ACC112 (cell line): Measurements from ENCODE around the gene USP9X.
"Not testable (repeated sequence)": the region's sequence is repeated elsewhere in the genome, so short reads cannot be mapped to it uniquely, and the experiment has no call there.

ENCODE experiments used
- H2AFZ ChIP-seq: fragments of 200-600 bp; sonication (generic); one replicate; pipeline ENCODE4 v1.6.0; 2017; ENCODE audit warnings: antibody characterized with exemption, low read length; ENCODE audit not compliant: unreplicated experiment
- H3K27ac ChIP-seq: fragments of 200-600 bp; sonication (generic); 2 replicates; pipeline ENCODE4 v1.5.1; 2014; ENCODE audit warnings: low read depth, mild to moderate bottlenecking, antibody characterized with exemption, low read length, moderate library complexity
- H3K27me3 ChIP-seq: fragments of 200-600 bp; sonication (generic); 2 replicates; pipeline ENCODE4 v1.6.1; 2014; ENCODE audit warnings: mild to moderate bottlenecking, antibody characterized with exemption, low read length, moderate library complexity, mixed read lengths; ENCODE audit not compliant: insufficient read depth
- H3K36me3 ChIP-seq: fragments of 200-600 bp; sonication (generic); 2 replicates; pipeline ENCODE4 v1.6.1; 2016; ENCODE audit warnings: mild to moderate bottlenecking, antibody characterized with exemption, low read length, moderate library complexity, mixed read lengths; ENCODE audit not compliant: insufficient read depth
- H3K4me1 ChIP-seq: fragments of 200-600 bp; sonication (generic); one replicate; pipeline ENCODE4 v1.6.1; 2016; ENCODE audit warnings: low read length, mixed read lengths; ENCODE audit not compliant: insufficient read depth, unreplicated experiment, control insufficient read depth
- H3K4me3 ChIP-seq: fragments of 200-600 bp; sonication (generic); 2 replicates; pipeline ENCODE4 v1.5.1; 2014; ENCODE audit warnings: mild to moderate bottlenecking, low read depth, low read length
- H3K79me2 ChIP-seq: fragments of 200-600 bp; sonication (generic); one replicate; pipeline ENCODE4 v1.6.0; 2016; ENCODE audit warnings: low read length; ENCODE audit not compliant: control insufficient read depth, unreplicated experiment, insufficient read depth

Gene USP9X

DNA sequence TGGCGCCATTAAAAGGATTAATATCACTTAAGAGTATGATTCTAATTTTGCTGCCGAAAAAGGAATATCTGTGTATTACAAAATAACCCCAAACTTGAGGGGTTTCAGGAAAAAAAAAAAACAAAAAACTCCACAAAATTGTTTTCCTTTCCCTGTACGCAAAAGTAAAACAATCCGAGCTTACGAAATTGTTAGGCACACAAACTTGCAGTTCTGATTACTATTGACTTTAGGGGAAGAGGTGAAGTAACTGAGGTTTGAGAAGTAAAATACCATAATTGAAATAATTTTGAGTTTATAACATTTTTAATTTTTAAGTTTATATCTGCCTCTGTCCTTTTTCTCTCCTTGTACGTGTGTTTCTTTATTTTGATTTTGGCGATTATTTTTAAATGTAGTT lies 64.8 kb downstream of the USP9X start:
- H3K4me3 ChIP-seq = no peak overlapping the region
- H3K4me1 ChIP-seq = peaks cover 47% of the 10 kb centered on the region
- no peaks in the 10 kb centered on the region for H3K27me3 ChIP-seq
- H3K79me2 ChIP-seq = peaks cover 14% of the 10 kb centered on the region
- peaks cover 27% of the 10 kb centered on the region for H3K36me3 ChIP-seq
- no peak overlapping the region for H2AFZ ChIP-seq
- H3K27ac ChIP-seq = no peak overlapping the region

DNA sequence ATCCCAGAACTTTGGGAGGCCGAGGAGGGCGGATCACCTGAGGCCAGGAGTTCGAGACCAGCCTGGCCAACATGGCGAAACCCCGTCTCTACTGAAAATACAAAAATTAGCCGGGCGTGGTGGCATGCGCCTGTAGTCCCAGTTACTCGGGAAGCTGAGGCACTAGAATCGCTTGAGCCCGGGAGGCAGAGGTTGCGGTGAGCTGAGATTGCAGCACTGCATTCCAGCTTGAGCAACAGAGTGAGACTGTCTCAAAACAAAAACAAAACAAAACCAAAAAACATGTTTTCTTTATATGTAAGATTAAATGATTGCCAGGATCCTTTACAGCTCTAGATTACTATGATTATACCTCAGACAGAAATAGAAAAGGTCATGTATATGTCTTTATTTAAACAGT lies 66.5 kb downstream of the USP9X start:
- peaks cover 33% of the 10 kb centered on the region for H3K36me3 ChIP-seq
- peaks cover 33% of the 10 kb centered on the region for H3K4me1 ChIP-seq

DNA sequence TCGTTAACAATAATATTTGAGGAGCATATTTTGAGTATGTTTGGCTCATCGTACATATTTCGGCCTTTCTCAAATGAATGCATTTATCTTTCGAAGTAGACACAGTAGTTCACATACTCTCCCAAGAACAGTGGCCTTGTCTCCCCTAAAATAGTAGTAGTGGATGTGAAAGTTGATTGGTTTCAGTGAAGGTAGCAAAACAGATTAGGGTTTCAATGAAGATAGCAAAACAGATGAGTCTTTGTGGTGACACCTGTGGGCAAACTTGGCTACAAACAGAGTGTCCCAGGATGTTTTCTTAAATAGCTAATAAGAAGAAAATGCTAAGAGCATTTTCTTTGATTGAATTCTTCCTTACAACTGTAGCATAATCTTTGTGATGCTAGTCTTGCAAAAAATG lies 67.0 kb downstream of the USP9X start:
- Histone ChIP-seq H3K4me3 (no peak overlapping the region), H3K36me3 (peaks cover 33% of the 10 kb centered on the region), H3K4me1 (peaks cover 28% of the 10 kb centered on the region), H3K27me3 (no peaks in the 10 kb centered on the region), H3K27ac (no peak overlapping the region), H3K79me2 (peaks cover 15% of the 10 kb centered on the region), H2AFZ (no peak overlapping the region)

More for the DNA sequence above, 66.5 kb downstream of the USP9X start:
- peaks cover 18% of the 10 kb centered on the region for H3K79me2 ChIP-seq
- not testable (repeated sequence) for H3K27ac ChIP-seq, H3K4me3 ChIP-seq, H3K27me3 ChIP-seq, H2AFZ ChIP-seq

DNA sequence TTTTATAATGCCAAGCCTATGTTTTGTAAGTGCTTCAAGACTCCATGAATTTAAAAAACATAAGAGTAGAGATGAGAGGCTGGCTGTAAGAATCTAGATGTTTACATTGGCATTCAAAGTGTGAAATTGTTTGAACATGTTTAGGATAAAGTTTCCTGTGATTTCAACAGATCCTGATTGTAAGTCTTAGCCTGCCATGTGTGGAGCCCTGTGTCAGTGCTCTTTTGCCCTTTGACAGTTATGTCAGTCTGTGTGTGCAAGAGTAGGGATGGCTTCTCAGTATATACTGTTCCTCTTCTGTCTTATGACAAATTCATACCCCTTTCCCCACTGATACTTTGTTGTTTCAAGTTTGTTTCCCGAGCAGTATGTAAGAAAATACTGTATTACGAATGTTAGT lies 68.2 kb downstream of the USP9X start:
- Histone ChIP-seq H2AFZ (no peak overlapping the region), H3K36me3 (peaks cover 33% of the 10 kb centered on the region), H3K4me3 (no peak overlapping the region), H3K79me2 (peaks cover 8% of the 10 kb centered on the region), H3K27ac (peak overlapping the region; percentile 19; the same call in 1 of the 2 replicates), H3K27me3 (no peaks in the 10 kb centered on the region), H3K4me1 (peaks cover 19% of the 10 kb centered on the region)

DNA sequence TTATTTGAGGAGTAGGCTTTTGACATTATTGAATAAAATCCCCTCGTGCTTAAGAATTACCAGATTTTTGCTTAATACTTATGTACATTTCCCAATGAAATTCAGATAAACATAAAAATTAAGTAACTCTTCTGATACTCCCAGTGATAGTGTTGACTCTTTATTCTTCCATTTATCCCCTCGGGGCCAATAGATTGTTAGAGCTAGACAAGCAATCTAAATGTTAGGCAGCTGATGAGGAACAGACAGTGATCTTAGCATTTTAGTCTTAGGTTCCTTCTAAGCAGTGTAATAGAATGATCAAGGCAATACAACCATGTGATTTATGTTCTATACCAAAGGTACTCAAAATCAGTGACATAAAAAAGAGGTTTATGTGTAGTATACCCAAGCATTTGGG lies 68.7 kb downstream of the USP9X start:
- Histone ChIP-seq H3K4me3 (no peak overlapping the region), H3K4me1 (peaks cover 14% of the 10 kb centered on the region), H3K36me3 (peaks cover 31% of the 10 kb centered on the region), H3K27me3 (no peaks in the 10 kb centered on the region), H2AFZ (no peak overlapping the region), H3K79me2 (peaks cover 8% of the 10 kb centered on the region), H3K27ac (no peak overlapping the region)

DNA sequence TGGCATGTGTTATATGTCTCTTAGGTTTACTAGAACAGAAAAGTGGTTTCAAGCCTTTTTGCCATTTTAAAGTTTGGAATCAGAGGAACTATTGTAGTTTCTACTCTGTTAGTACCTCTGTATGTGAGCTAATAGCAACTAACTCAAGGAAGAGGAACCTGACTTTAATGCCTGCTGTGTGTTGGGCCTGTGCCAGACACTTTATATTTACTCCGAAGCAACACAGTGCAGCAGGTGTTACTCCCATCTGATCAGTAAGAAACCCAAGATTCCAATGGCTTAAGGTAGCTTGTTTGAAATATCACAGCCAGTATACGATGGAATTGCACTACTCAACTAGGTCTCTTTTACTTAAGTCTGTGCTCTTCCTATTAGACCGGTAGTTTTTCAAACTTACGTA lies 79.2 kb downstream of the USP9X start:
- Histone ChIP-seq H3K79me2 (peaks cover 3% of the 10 kb centered on the region), H2AFZ (no peak overlapping the region), H3K27ac (no peak overlapping the region), H3K36me3 (peaks cover 7% of the 10 kb centered on the region; the same call in 1 of the 2 replicates), H3K4me3 (no peak overlapping the region), H3K27me3 (no peaks in the 10 kb centered on the region), H3K4me1 (peaks cover 17% of the 10 kb centered on the region)

DNA sequence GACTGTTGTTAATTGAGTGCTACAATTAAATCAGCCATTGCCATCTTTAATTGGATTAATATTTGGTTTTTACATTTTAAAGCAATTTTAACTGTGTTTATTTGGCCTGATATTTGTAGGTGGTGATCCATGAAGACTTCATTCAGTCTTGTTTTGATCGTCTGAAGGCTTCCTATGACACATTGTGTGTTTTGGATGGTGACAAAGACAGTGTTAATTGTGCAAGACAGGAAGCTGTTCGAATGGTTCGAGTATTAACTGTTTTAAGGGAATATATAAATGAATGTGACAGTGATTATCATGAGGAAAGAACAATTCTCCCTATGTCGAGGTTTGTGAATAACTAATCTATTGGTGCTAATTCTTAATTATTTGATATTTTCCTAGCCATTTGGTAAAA lies 82.6 kb downstream of the USP9X start:
- H3K36me3 ChIP-seq = peaks cover 17% of the 10 kb centered on the region; the same call in 1 of the 2 replicates
- no peak overlapping the region for H2AFZ ChIP-seq
- peaks cover 3% of the 10 kb centered on the region for H3K79me2 ChIP-seq
- H3K4me3 ChIP-seq = no peak overlapping the region
- H3K4me1 ChIP-seq = peaks cover 17% of the 10 kb centered on the region
- no peak overlapping the region; the same call in 1 of the 2 replicates for H3K27ac ChIP-seq
- no peaks in the 10 kb centered on the region for H3K27me3 ChIP-seq

DNA sequence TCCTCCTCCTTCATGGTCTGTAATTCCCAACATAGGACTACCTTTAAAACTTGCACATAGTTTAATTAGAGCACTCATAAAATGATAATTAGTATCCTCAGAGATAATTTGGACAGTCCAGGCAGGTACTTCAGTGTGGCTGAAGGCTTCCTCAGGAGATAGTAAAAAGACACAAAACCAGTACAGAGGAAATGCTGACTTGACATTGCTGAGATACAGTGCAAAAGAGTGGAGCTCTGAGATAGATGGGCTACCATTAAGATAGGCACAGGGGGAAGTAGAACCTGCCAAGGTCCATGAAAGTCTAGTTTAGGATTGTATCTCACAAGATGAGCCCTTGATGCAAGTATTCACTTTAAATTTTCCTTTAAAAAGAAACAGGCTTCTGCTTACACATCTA lies 91.0 kb downstream of the USP9X start:
- H3K79me2 ChIP-seq = peaks cover 23% of the 10 kb centered on the region
- H3K36me3 ChIP-seq = peaks cover 8% of the 10 kb centered on the region; the same call in 1 of the 2 replicates
- no peak overlapping the region for H3K27ac ChIP-seq
- H3K4me3 ChIP-seq = no peak overlapping the region
- H2AFZ ChIP-seq = no peak overlapping the region
- no peaks in the 10 kb centered on the region for H3K4me1 ChIP-seq
- H3K27me3 ChIP-seq = no peaks in the 10 kb centered on the region

DNA sequence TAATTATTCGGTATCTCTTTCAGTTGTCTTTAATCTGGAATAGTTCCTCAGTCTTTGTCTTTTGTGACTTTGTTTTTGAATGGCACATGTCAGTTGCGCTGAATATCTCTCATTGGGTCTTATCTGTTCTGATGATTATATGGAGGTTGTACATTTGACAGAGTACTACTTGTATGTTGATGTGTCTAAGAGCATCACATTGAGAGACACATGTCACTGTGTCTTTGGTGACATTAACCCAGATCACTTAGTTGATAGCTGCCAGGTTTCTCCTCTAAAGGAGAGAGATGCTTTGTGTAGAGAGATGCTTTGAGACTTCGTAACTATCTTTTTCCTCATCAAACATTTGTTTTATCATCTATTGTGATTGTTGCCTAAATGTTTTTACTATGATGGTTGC lies 92.1 kb downstream of the USP9X start:
- H3K79me2 ChIP-seq = peaks cover 24% of the 10 kb centered on the region
- H3K4me1 ChIP-seq = no peaks in the 10 kb centered on the region
- H3K4me3 ChIP-seq = no peak overlapping the region
- no peaks in the 10 kb centered on the region for H3K27me3 ChIP-seq
- H3K27ac ChIP-seq = no peak overlapping the region
- peaks cover 8% of the 10 kb centered on the region; the same call in 1 of the 2 replicates for H3K36me3 ChIP-seq
- H2AFZ ChIP-seq = no peak overlapping the region

DNA sequence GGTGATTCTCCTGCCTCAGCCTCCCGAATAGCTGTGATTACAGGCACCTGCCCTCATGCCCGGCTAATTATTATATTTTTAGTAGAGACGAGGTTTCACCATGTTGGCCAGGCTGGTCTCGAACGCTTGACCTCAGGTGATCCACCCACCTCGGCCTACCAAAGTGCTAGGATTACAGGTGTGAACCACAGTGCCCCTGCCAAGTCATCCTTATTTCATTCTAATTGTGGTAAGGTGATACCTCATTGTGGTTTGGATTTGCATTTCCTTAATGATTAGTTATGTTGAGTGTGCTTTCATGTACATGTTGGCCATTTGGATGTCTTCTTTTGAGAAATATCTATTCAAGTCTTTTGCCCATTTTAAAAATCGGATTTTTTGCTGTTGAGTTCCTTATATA lies 93.0 kb downstream of the USP9X start:
- Histone ChIP-seq H3K27ac (no peak overlapping the region), H2AFZ (no peak overlapping the region), H3K4me3 (no peak overlapping the region), H3K4me1 (no peaks in the 10 kb centered on the region), H3K36me3 (0 out of 2 replicates have a peak, but pooled peaks cover 3% of the 10 kb centered on the region), H3K27me3 (no peaks in the 10 kb centered on the region), H3K79me2 (peaks cover 25% of the 10 kb centered on the region)

DNA sequence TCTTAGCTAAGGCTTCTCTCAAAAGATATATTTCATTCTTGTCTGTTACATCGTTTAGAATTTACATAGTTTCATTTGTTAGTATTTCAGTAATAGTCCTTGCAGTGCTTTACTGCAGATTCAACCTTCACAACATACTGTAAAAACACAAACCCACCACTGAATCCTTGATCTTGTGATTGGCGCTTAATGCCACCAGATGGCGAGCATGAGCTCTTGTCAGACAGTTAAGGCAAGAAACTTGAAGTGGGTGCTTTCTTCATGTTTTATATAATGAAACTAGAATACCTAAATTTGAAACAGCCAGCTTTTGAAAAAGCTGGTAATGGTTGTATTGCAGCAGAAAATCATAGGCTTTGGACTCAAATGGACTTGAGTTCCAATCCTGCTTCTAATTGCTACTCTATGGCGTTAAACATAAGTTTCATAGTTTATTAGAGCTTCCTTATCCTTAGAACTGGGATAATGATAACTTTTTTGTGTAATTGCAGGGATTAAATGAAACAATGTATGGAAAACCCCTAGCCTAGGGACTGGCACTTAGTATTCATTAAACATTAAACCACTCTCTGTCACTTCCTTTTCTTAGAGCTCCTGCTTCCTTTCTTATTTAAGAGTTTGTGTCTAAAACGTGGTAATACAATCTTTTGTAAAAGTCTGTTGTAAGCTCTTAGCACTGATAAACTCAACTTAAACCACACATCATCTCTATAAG lies 95.1 kb downstream of the USP9X start:
- H2AFZ ChIP-seq = no peak overlapping the region
- H3K4me3 ChIP-seq = no peak overlapping the region
- H3K27ac ChIP-seq = no peak overlapping the region
- H3K79me2 ChIP-seq = peaks cover 27% of the 10 kb centered on the region
- peaks cover 2% of the 10 kb centered on the region; the same call in 1 of the 2 replicates for H3K36me3 ChIP-seq
- no peaks in the 10 kb centered on the region for H3K27me3 ChIP-seq
- H3K4me1 ChIP-seq = no peaks in the 10 kb centered on the region
